Stromal cell of bone marrow (primary cell): ENCODE measurements around the gene XCR1.
"Not testable (repeated sequence)": the region's sequence is repeated elsewhere in the genome, so short reads cannot be mapped to it uniquely, and the experiment has no call there.

Source experiments
- DNase-seq: peaks from one replicate; pipeline ENCODE4 v3.0.0-alpha.2; 2012; ENCODE audit warnings: low read depth

Gene XCR1

GRCh38 chr3:46027021-46027705 is at the start of gene XCR1:
Gene XCR1, minus strand, starts transcription at chr3:46027483. Its CDS starts 5,536 bp downstream, at chr3:46021947.
- no peak for DNase-seq

DNA sequence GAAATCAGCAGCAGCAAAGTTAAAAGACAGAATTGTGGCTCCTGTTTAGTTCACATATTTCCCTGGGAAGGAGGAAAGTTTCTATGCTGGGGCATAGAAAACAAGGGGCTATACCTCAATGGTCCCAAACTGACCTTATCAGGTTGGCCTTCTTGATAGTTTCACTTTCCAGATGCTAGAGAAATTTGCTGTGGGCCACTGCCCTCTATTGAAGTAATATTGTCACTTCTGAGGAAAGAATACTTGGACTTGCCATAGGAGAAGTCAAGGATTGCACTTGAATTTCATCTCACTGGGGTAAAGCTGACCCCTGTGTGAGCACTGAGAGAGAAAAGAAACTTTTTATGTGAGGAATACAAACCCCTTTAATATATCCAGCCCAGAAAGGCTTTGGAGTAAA is 49.3 kb upstream of the XCR1 start:
- peak; percentile 21 for DNase-seq

GRCh38 chr3:46075816-46076215 is 48.5 kb upstream of the XCR1 start:
- DNase-seq: no peak

DNA sequence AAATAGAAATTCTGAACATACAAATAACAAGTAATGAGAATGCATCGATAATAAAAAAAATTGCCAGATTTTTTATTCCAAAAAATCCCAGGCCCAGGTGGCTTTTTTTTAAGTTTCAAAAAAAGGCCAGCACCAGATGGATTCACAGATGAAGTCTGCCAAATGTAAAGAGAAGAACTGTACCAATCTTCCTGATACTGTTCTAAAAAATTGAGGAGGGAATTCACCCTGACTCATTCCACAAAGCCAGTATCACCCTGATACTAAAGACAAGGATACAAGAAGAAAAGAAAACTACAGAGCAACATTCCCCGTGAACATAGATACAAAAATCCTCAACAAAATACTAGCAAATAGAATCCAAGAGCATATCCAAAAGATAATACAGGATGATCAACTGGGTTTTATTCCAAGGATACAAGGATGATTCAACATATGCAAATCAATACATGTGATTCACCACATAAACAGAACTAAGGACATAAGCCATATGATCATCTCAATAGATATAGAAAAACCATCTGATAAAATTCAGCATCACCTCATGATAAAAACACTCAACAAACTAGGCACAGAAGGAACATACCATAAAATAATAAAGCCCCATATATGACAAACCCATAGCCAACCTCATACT is 44.1 kb upstream of the XCR1 start:
- DNase-seq: no peak

- no peak for DNase-seq
Measured at GRCh38 chr3:46070595-46071093, 43.4 kb upstream of the XCR1 start.

DNA sequence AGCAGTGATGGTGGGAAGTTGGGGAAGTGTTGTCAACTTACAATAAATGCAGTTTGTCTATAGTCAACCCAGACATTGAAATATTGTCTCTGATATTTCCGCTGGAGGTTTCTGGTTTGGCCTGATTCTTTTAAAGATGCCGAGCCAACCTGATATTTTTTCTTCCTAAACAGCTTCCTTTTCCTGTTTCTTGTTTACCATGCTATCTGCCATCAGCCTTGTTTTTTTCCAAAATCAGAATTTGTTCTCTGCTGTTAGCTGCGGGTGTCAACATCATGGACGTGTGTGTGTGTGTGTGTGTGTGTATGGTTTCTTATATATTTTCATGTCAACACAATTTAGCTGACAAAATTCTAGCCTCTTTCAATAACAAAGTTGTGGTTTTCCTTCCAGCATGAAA is 41.2 kb upstream of the XCR1 start:
- no peak for DNase-seq

DNA sequence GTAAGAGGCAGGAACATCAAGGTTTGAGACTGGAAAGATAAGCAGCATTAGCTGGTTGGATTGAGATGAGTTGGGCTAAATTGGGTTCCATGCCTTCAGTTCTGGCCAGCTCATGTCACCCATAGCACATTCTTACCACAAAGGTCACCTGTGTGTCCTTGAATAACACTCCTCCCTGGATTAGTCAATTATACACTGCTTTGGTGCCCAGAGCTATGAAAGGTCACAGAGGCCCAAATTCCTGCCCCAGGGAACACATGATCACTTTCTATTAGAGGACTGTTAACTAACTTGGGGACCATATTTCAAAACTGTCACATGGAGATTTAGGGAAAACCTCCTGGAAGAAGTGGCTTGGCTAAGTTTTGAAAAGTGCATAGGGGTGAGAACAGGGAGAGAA is 40.1 kb upstream of the XCR1 start:
- DNase-seq: no peak

GRCh38 chr3:46065750-46066256 is 38.5 kb upstream of the XCR1 start:
- DNase-seq: no peak

- no peak for DNase-seq
Measured at GRCh38 chr3:46065294-46065705, 38.0 kb upstream of the XCR1 start.

GRCh38 chr3:46062679-46063078 is 35.4 kb upstream of the XCR1 start:
- DNase-seq: peak; percentile 24

- DNase-seq: no peak
Measured at GRCh38 chr3:46061887-46062286, 34.6 kb upstream of the XCR1 start.

- DNase-seq: peak; percentile 57
Measured at GRCh38 chr3:46061108-46061720, 33.9 kb upstream of the XCR1 start.

GRCh38 chr3:46060551-46060950 is 33.3 kb upstream of the XCR1 start:
- DNase-seq: no peak

GRCh38 chr3:46059432-46059831 is 32.1 kb upstream of the XCR1 start:
- no peak for DNase-seq

DNA sequence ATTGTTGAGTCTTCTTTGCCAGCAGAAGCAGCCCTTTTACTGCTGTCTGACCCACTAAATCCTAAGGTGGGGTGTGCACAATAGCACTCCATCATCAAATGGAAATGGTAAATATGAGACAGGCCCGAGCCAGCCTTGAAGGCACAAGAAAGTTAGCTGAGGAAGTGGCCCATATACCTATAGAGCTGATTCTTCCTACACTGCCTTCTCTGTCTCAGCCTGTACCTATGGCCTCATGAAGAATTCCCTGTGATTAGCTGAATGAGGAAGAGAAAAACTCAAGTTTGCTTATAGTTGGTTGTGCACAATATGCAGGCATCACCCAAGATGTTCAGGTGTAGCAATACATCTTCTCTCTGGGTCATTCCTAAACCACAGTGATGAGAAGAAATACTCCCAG is 31.7 kb upstream of the XCR1 start:
- DNase-seq: no peak

- DNase-seq: no peak
Measured at GRCh38 chr3:46057716-46058115, 30.4 kb upstream of the XCR1 start.

- DNase-seq: no peak
Measured at GRCh38 chr3:46056686-46057085, 29.4 kb upstream of the XCR1 start.

DNA sequence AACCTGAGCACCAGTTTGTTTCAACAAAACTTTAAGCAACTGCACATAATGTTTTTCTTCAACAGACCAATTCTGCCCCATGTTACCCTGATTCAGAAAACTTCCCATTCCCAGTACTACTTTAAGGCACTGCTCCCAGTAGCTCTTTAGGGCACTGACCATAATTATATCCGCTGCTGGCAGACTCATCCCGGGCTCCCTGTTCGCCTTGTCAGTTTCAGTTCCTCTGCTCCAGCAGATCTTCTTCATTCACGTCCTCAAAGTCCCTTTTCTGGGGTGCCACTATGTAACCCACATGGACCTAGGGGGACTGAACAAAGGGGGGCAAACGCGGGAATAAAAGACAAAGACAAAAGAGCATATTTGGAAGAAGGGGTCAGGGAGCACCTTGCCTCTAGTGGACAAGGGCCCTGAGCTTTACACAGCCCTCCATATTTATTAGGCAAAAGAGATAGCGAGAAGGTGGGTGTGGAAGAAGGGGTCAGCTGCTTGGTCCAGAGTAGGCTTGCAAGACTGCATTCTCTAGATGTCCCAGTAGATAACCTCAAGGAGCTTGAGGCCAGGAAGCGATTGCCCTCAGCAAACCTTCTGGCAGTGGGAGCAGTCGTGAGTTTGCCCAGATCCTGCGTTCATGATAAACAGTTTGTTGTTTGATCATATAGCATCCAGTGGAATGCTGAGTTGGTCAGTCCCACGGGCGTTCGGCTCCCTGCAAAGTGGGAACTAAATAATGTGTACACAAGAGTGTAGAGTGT is 26.7 kb upstream of the XCR1 start:
- DNase-seq: not testable (repeated sequence)

- DNase-seq: not testable (repeated sequence)
Measured at GRCh38 chr3:46053265-46053664, 26.0 kb upstream of the XCR1 start.

DNA sequence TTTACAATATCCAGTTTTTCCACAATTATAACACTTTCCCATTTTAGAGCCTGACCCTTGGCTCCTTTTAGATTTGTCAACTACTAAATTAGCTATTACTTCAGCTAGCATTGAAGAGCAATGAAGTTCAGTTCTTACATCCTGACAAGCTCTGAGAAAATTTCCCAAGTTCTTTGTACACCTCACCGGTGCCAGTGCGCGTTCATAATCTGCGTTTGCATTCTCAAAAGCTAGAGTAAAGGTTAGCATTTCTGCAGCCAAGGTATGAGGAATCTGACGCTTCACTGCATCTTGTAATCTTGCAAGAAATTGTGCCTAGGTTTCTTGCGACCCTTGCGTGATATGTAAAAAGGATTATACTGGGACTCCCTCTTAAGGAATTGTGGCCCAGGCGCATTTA is 25.2 kb upstream of the XCR1 start:
- no peak for DNase-seq

DNA sequence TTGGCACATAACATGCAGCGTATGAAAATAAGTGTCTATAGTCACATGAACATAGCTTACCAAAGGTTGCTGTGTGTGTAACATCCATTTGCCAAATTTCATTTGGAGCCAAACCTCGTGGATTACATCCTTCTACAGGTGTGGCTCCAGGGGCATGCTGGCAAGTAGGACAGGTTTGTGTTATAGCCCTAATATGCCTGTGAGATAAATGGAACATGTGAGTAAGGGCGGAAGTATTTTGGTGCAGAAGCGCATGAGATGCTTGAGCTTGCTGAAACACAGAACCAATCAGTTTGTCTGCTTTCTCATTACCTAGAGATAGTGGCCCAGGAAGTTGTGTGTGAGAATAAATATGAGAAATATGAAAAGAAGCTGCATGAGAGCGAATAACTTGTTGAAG is 21.8 kb upstream of the XCR1 start:
- no peak for DNase-seq

DNA sequence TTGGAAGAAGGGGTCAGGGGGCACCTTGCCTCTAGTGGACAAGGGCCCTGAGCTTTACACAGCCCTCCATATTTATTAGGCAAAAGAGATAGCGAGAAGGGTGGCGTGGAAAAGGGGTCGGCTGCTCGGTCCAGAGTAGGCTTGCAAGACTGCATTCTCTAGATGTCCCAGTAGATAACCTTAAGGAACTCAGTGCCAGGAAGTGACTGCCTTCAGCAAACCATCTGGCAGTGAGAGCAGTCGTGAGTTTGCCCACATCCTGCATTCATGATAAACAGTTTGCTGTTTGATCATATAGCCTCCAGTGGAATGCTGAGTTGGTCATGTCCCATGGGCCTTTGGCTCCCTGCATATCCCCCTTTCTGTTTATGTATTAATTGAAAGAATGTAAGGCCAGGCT is 18.9 kb upstream of the XCR1 start:
- not testable (repeated sequence) for DNase-seq
